HepG2 (cell line): ENCODE measurements around the gene FAM83D. TPM values are rescaled to one million over a fixed set of nuclear protein-coding genes. Genes with fewer than 3 reads are reported as not detected.

ENCODE experiments used
- AGO1 ChIP-seq: fragments of 200-400 bp; formaldehyde crosslinking; IDR thresholded peaks from 2 replicates; pipeline ENCODE4 v1.6.1; 2017; ENCODE audit warnings: mild to moderate bottlenecking, low read depth, low read length, moderate library complexity; ENCODE audit not compliant: poor library complexity, severe bottlenecking
- FOXA1 ChIP-seq, 2 experiments: fragments of 450-650 bp in 1 of 2; sonication (generic) in 1 of 2; formaldehyde crosslinking in 1 of 2; IDR thresholded peaks; 2 replicates each; pipeline versions ENCODE4 v1.4.0 to v1.6.1; 2016 to 2020; ENCODE audit warnings: missing genetic modification reagents in 1 of 2
- JUND ChIP-seq: sonication (generic); formaldehyde crosslinking; IDR thresholded peaks from 2 replicates; pipeline ENCODE4 v1.8.0; 2022; ENCODE audit warnings: mild to moderate bottlenecking, missing genetic modification reagents
- PAWR ChIP-seq: sonication (generic); formaldehyde crosslinking; IDR thresholded peaks from 2 replicates; pipeline ENCODE4 v1.4.0; 2020; ENCODE audit warnings: missing genetic modification reagents, mild to moderate bottlenecking, borderline replicate concordance
- RFXAP ChIP-seq: sonication (generic); formaldehyde crosslinking; IDR thresholded peaks from 2 replicates; pipeline ENCODE4 v1.4.0; 2020; ENCODE audit warnings: missing genetic modification reagents, borderline replicate concordance
- TARDBP ChIP-seq: sonication (generic); formaldehyde crosslinking; IDR thresholded peaks from 2 replicates; pipeline ENCODE4 v1.8.0; 2022; ENCODE audit warnings: mild to moderate bottlenecking, missing genetic modification reagents
- TRIM24 ChIP-seq: sonication (generic); formaldehyde crosslinking; IDR thresholded peaks from 2 replicates; pipeline ENCODE4 v1.8.0; 2022; ENCODE audit warnings: mild to moderate bottlenecking, missing genetic modification reagents
- ZNF225 ChIP-seq: sonication (generic); formaldehyde crosslinking; IDR thresholded peaks from 2 replicates; pipeline ENCODE4 v1.4.0; 2020; ENCODE audit warnings: mild to moderate bottlenecking, missing genetic modification reagents
- ZNF549 ChIP-seq: sonication (generic); formaldehyde crosslinking; IDR thresholded peaks from 2 replicates; pipeline ENCODE4 v1.5.0; 2020; ENCODE audit warnings: missing genetic modification reagents
- ZSCAN9 ChIP-seq: IDR thresholded peaks from 2 replicates; pipeline ENCODE4 v1.6.1; 2016; ENCODE audit warnings: borderline replicate concordance
- polyA plus RNA-seq, 8 experiments: library from polyadenylated mRNA; depleted of rRNA in 3 of 8; stranded (reverse) in 7 of 8; unstranded in 1 of 8; fragments of >200 nt; fragmentation: Illumina TruSeq in 4 of 8; extraction: Trizol in 4 of 8; gene quantifications; 2 replicates each; pipeline versions ENCODE4 v1.2.1 to v1.2.3, GENCODE V29; 2011 to 2016; ENCODE audit warnings: low read depth in 4 of 8, missing spikeins in 1 of 8, mixed read lengths in 1 of 8; ENCODE audit not compliant: insufficient read depth in 1 of 8
- total RNA-seq, 5 experiments: library from RNA; depleted of rRNA; stranded (reverse); fragments of >200 nt; fragmentation: Illumina TruSeq; extraction: Trizol; gene quantifications; 2 replicates each; pipeline ENCODE4 v1.2.3, GENCODE V29; 2016; ENCODE audit warnings: low read depth in 1 of 5
- TF ChIP-seq, protein P1 (sequence below): sonication (generic); formaldehyde crosslinking; IDR thresholded peaks from 2 replicates; pipeline ENCODE4 v1.4.0; 2020; ENCODE audit warnings: low read depth, missing genetic modification reagents
- TF ChIP-seq, protein P2 (sequence below): sonication (generic); formaldehyde crosslinking; IDR thresholded peaks from 2 replicates; pipeline ENCODE4 v1.5.0; 2020; ENCODE audit warnings: missing genetic modification reagents
- TF ChIP-seq, protein P3 (sequence below): sonication (generic); formaldehyde crosslinking; IDR thresholded peaks from 2 replicates; pipeline ENCODE4 v1.4.0; 2020; ENCODE audit warnings: missing genetic modification reagents, mild to moderate bottlenecking, borderline replicate concordance
- TF ChIP-seq, protein P4 (sequence below): sonication (generic); formaldehyde crosslinking; IDR thresholded peaks from 2 replicates; pipeline ENCODE4 v1.4.0; 2020; ENCODE audit warnings: missing genetic modification reagents, borderline replicate concordance
- TF ChIP-seq, protein P5 (sequence below): sonication (generic); formaldehyde crosslinking; IDR thresholded peaks from 2 replicates; pipeline ENCODE4 v1.8.1; 2023; ENCODE audit warnings: mild to moderate bottlenecking, missing genetic modification reagents, borderline replicate concordance

FAM83D gene
- total and polyA plus RNA-seq, 2 of the 13 experiments (the other 11 are each of a cell fraction or from before 2014, with no cell fraction given): 51.4 to 64.0 TPM

DNA sequence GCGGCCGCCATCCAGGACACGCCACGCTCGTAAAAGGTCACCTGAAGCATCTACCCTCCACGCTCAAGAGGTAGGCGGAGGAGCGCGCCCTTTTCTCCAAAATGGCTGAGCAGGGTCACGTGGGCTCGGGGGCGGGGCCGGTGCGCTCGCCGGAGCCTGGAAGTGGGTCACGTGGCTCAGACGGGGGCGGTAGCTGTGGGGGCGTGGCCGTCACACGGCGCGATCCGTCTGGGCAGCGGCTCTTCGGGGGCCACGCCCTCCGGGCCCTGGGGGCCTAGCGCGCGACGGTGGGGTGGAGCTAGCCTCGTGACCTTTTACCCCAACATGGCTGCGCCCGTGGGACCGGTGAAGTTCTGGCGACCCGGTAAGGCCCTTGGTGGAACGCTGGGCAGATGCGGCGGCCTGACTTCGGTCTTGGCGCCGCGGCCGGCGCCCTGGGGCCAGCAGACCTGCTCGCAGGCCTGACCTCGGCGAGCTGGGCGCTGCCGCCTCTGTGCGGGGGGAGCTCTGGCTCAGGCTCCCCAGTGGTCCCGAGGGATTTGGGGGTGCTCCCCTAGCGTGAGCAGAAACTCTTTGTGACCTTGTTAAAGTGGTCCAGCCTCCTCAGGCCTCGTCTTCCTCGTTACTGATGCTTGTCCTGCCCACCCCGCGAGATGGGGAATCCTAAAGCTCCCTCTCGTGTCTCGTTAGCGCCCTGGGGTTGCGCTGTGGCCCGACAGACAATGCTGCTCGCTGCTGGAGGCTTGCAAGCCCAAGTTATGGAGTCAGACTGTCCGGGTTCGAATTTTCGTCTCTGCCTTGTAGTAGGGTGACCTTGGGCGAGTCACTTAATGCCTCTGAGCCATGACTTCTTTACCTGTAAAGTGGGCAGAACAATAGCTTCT is 36.1 kb downstream of the FAM83D start, which contains the start of gene DHX35 (continued):
- TF ChIP-seq, protein P1, sequence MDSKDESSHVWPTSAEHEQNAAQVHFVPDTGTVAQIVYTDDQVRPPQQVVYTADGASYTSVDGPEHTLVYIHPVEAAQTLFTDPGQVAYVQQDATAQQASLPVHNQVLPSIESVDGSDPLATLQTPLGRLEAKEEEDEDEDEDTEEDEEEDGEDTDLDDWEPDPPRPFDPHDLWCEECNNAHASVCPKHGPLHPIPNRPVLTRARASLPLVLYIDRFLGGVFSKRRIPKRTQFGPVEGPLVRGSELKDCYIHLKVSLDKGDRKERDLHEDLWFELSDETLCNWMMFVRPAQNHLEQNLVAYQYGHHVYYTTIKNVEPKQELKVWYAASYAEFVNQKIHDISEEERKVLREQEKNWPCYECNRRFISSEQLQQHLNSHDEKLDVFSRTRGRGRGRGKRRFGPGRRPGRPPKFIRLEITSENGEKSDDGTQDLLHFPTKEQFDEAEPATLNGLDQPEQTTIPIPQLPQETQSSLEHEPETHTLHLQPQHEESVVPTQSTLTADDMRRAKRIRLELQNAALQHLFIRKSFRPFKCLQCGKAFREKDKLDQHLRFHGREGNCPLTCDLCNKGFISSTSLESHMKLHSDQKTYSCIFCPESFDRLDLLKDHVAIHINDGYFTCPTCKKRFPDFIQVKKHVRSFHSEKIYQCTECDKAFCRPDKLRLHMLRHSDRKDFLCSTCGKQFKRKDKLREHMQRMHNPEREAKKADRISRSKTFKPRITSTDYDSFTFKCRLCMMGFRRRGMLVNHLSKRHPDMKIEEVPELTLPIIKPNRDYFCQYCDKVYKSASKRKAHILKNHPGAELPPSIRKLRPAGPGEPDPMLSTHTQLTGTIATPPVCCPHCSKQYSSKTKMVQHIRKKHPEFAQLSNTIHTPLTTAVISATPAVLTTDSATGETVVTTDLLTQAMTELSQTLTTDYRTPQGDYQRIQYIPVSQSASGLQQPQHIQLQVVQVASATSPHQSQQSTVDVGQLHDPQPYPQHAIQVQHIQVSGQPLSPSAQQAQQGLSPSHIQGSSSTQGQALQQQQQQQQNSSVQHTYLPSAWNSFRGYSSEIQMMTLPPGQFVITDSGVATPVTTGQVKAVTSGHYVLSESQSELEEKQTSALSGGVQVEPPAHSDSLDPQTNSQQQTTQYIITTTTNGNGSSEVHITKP: peak; percentile 81
- no peak for TF ChIP-seq FOXA1 (IDR thresholded peaks at IDR 0.05)
- no peak; the same call in none of the 2 replicates for TF ChIP-seq FOXA1 (CRISPR knock-in tag; IDR thresholded peaks at IDR 0.05)
- TF ChIP-seq RFXAP (CRISPR knock-in tag): peak; percentile 85
- TF ChIP-seq, protein P2, sequence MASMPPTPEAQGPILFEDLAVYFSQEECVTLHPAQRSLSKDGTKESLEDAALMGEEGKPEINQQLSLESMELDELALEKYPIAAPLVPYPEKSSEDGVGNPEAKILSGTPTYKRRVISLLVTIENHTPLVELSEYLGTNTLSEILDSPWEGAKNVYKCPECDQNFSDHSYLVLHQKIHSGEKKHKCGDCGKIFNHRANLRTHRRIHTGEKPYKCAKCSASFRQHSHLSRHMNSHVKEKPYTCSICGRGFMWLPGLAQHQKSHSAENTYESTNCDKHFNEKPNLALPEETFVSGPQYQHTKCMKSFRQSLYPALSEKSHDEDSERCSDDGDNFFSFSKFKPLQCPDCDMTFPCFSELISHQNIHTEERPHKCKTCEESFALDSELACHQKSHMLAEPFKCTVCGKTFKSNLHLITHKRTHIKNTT: no peak
- TF ChIP-seq JUND (CRISPR knock-in tag): peak; percentile 67; the same call in 1 of the 2 replicates
- no peak for TF ChIP-seq ZNF549 (CRISPR knock-in tag)
- TF ChIP-seq ZSCAN9 (CRISPR knock-in tag): peak; percentile 94
- TF ChIP-seq AGO1: peak; percentile 84
- TF ChIP-seq, protein P3, sequence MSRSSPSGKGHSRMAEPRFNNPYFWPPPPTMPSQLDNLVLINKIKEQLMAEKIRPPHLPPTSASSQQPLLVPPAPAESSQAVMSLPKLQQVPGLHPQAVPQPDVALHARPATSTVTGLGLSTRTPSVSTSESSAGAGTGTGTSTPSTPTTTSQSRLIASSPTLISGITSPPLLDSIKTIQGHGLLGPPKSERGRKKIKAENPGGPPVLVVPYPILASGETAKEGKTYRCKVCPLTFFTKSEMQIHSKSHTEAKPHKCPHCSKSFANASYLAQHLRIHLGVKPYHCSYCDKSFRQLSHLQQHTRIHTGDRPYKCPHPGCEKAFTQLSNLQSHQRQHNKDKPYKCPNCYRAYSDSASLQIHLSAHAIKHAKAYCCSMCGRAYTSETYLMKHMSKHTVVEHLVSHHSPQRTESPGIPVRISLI (CRISPR knock-in tag): 0 out of 2 replicates have a peak, but pooled peaks have one; percentile 64
- no peak for TF ChIP-seq TRIM24 (CRISPR knock-in tag)
- peak; percentile 71; the same call in 1 of the 2 replicates for TF ChIP-seq TARDBP (CRISPR knock-in tag)
- TF ChIP-seq, protein P4, sequence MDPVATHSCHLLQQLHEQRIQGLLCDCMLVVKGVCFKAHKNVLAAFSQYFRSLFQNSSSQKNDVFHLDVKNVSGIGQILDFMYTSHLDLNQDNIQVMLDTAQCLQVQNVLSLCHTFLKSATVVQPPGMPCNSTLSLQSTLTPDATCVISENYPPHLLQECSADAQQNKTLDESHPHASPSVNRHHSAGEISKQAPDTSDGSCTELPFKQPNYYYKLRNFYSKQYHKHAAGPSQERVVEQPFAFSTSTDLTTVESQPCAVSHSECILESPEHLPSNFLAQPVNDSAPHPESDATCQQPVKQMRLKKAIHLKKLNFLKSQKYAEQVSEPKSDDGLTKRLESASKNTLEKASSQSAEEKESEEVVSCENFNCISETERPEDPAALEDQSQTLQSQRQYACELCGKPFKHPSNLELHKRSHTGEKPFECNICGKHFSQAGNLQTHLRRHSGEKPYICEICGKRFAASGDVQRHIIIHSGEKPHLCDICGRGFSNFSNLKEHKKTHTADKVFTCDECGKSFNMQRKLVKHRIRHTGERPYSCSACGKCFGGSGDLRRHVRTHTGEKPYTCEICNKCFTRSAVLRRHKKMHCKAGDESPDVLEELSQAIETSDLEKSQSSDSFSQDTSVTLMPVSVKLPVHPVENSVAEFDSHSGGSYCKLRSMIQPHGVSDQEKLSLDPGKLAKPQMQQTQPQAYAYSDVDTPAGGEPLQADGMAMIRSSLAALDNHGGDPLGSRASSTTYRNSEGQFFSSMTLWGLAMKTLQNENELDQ (CRISPR knock-in tag): peak; percentile 68
- TF ChIP-seq PAWR: peak; percentile 80; the same call in 1 of the 2 replicates
- TF ChIP-seq ZNF225 (CRISPR knock-in tag): peak; percentile 76; the same call in 1 of the 2 replicates
- TF ChIP-seq, protein P5, sequence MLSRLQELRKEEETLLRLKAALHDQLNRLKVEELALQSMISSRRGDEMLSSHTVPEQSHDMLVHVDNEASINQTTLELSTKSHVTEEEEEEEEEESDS (CRISPR knock-in tag): no peak; the same call in 1 of the 2 replicates
